Measurements from ENCODE around the gene MACROD2. TPM values are rescaled to one million over a fixed set of nuclear protein-coding genes. Genes with fewer than 3 reads are reported as not detected.
"Not testable (repeated sequence)": the region's sequence is repeated elsewhere in the genome, so short reads cannot be mapped to it uniquely, and the experiment has no call there.

MACROD2 gene
- polyA plus RNA-seq (2012; ENCODE audit: low read depth, missing spikeins): 1.0 TPM

DNA sequence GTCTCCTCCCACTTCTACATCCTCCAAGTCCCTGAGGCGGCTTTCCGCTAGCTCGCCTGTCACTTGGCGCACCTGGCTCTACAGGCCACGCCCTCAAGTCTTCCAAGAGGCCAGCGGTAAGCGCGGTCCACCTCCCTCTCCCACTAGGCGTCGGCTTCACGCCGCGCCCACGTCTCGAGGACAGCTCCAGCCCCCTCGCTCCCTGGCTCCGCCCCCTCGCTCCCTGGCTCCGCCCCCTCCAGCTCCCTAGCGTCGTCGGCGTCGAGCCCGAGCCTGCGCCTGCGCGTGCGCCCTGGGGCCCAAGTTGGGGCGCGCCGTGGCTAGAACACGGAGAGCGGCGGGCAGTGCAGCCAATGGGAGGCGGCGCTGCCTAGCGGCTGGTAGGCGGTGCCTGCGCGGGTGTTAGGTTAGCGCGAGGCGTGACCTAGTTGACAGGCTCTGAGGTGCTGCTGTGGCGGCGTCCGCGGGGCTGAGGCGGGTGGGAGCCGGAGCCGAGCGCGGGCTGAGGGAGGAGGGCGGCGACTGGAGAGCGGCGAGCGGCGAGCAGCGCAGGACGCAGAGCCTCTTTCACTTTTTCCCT, at the start of gene MACROD2:
TSS of gene MACROD2 (plus strand) at position 431 of the 580 bp plus-strand sequence.
- no peak for FAIRE-seq
- TF ChIP-seq SPI1 (IDR thresholded peaks at IDR 0.05; ENCODE audit: low read depth, low read length): no peak
- TF ChIP-seq PAX5 (IDR thresholded peaks at IDR 0.05; ENCODE audit: insufficient read depth, low read length, severe bottlenecking): no peak

DNA sequence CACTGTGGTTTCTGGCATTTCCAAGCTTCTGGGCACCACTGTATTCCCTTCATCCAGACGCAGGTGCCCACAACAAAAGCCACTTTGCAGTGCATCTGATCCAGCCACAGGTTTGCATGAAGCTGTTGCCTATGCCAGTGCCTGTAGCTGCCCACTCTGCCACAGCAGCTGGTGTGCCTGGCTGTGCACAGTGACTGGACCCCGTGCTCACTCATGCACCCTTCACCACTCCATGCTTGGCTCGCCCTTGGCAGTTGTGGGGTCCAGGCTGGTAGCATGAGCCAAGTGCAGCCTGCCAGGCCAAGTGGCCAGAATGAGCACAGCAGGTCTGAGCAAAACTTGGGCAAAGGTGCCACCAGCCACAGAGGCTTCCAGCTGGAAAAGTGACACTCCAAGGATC, 47.6 kb upstream of the MACROD2 start:
- DNase-seq (ENCODE audit: insufficient read length, low spot score) (no peak), FAIRE-seq (no peak)
- TF ChIP-seq PAX5 (IDR thresholded peaks at IDR 0.05; ENCODE audit: insufficient read depth, low read length, severe bottlenecking) (no peak), POU2F2 (IDR thresholded peaks at IDR 0.05; ENCODE audit: low read depth, low read length) (no peak), POLR2A (IDR thresholded peaks at IDR 0.05; ENCODE audit: low read depth, low read length) (no peak), POLR2AphosphoS5 (IDR thresholded peaks at IDR 0.05; ENCODE audit: low read depth, low read length) (no peak), TAF1 (IDR thresholded peaks at IDR 0.05; ENCODE audit: low read depth, low read length) (no peak), SPI1 (IDR thresholded peaks at IDR 0.05; ENCODE audit: low read depth, low read length) (no peak)

More for the DNA sequence above, at the start of gene MACROD2:
- no peak for DNase-seq (ENCODE audit: insufficient read length, low spot score)

- DNase-seq (ENCODE audit: insufficient read length, low spot score) (no peak), FAIRE-seq (no peak)
- TF ChIP-seq TAF1 (IDR thresholded peaks at IDR 0.05; ENCODE audit: low read depth, low read length) (no peak), POU2F2 (IDR thresholded peaks at IDR 0.05; ENCODE audit: low read depth, low read length) (no peak)
Measured at GRCh38 chr20:13953227-13953626, 42.1 kb upstream of the MACROD2 start.

- TF ChIP-seq SPI1 (IDR thresholded peaks at IDR 0.05; ENCODE audit: low read depth, low read length) (no peak), POU2F2 (IDR thresholded peaks at IDR 0.05; ENCODE audit: low read depth, low read length) (no peak), PAX5 (IDR thresholded peaks at IDR 0.05; ENCODE audit: insufficient read depth, low read length, severe bottlenecking) (no peak)
- no peak for FAIRE-seq
- DNase-seq (ENCODE audit: insufficient read length, low spot score): no peak
Measured at GRCh38 chr20:13960119-13960518, 35.2 kb upstream of the MACROD2 start.

DNA sequence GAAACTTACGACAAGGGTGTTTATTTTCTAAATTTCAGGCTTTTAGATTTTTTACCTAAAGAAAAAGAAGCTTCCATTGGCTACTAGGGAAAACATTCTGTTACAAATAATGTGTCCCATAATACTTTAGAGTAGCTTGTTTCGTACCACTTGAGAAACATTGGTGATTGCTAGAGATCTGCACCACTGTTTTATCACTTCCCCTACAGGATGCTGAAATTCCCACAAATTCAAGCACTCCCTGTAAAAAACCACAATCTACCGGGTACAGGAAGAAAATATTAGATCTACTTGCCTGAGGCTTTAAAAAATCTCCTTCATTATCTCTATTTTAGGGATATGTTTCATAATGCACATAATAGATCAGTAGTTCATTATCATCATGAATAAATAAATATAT, 34.8 kb upstream of the MACROD2 start:
- DNase-seq (ENCODE audit: insufficient read length, low spot score): no peak
- TF ChIP-seq POLR2A (IDR thresholded peaks at IDR 0.05; ENCODE audit: low read depth, low read length): no peak
- no peak for TF ChIP-seq TAF1 (IDR thresholded peaks at IDR 0.05; ENCODE audit: low read depth, low read length)
- no peak for TF ChIP-seq POLR2AphosphoS5 (IDR thresholded peaks at IDR 0.05; ENCODE audit: low read depth, low read length)
- no peak for TF ChIP-seq SPI1 (IDR thresholded peaks at IDR 0.05; ENCODE audit: low read depth, low read length)
- no peak for FAIRE-seq

- DNase-seq (ENCODE audit: insufficient read length, low spot score) (no peak), FAIRE-seq (no peak)
- TF ChIP-seq POLR2AphosphoS5 (IDR thresholded peaks at IDR 0.05; ENCODE audit: low read depth, low read length) (no peak), POU2F2 (IDR thresholded peaks at IDR 0.05; ENCODE audit: low read depth, low read length) (no peak), TAF1 (IDR thresholded peaks at IDR 0.05; ENCODE audit: low read depth, low read length) (no peak), SPI1 (IDR thresholded peaks at IDR 0.05; ENCODE audit: low read depth, low read length) (no peak), PAX5 (IDR thresholded peaks at IDR 0.05; ENCODE audit: insufficient read depth, low read length, severe bottlenecking) (no peak), POLR2A (IDR thresholded peaks at IDR 0.05; ENCODE audit: low read depth, low read length) (no peak)
Measured at GRCh38 chr20:13984211-13984610, 11.1 kb upstream of the MACROD2 start.

DNA sequence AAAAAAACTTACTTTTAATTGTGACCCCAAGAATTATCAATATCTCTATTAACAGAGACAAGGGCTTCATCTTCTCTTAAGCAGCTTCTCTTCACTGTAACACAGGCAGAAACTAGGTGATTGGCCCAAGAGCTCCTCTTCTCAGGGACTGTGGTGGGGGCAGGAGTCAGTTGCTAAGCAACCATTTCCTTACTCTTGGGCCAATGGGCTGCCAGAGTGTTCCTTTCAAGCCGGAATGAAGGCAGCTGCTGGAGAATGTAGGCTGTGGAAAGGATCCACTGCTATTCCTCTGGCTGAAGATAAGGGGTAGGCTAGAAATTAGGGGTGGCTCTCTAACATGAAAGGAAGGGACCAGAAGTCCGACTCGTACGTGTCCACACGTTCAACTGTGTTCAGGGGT, 4.9 kb upstream of the MACROD2 start, which contains the start of gene SEL1L2:
TSS of gene SEL1L2 (minus strand) at position 150 of the 400 bp plus-strand sequence. CDS start at position 70, 80 bp downstream.
- no peak for FAIRE-seq
- no peak for DNase-seq (ENCODE audit: insufficient read length, low spot score)
- TF ChIP-seq PAX5 (IDR thresholded peaks at IDR 0.05; ENCODE audit: insufficient read depth, low read length, severe bottlenecking): no peak
- no peak for TF ChIP-seq POLR2AphosphoS5 (IDR thresholded peaks at IDR 0.05; ENCODE audit: low read depth, low read length)
- no peak for TF ChIP-seq POLR2A (IDR thresholded peaks at IDR 0.05; ENCODE audit: low read depth, low read length)
- TF ChIP-seq SPI1 (IDR thresholded peaks at IDR 0.05; ENCODE audit: low read depth, low read length): no peak

DNA sequence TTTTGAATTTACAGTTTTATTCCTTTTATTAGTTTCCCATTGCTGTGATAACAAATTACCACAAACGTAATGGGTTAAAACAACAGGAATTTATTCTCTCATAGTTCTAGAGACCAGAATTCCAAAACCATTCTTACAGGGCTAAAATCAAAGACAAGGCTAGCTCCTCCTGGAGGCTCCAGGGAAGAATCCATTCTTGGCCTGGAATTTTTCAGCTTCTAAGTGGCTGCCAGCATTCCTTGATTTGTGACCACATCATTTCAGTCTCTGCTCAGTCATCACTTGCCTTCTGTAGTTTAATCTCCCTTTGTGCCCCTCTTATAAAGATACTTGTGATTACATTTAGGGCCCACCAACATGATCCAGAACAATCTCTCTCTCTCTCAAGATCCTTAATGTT, 4.0 kb upstream of the MACROD2 start:
- FAIRE-seq (no peak), DNase-seq (ENCODE audit: insufficient read length, low spot score) (no peak)
- no peak for TF ChIP-seq POU2F2 (IDR thresholded peaks at IDR 0.05; ENCODE audit: low read depth, low read length)
- TF ChIP-seq TAF1 (IDR thresholded peaks at IDR 0.05; ENCODE audit: low read depth, low read length): no peak

DNA sequence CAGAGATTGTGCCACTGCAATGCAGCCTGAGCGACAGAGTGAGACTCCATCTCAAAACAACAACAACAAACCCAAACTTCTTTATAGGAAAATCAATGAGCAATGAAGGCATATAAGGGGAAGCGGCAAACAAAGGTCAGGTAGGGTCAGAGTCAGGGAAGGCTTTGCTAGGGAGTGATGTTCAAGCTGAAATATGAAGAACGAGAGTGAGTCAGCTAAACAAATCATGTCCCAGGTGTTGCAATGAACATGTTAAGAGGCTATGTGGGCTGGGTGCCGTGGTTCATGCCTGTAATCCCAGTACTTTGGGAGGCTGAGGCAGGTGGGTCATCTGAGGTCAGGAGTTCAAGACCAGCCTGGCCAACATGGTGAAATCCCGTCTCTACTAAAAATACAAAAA, 3.4 kb upstream of the MACROD2 start:
- DNase-seq (ENCODE audit: insufficient read length, low spot score); FAIRE-seq: not testable (repeated sequence)

DNA sequence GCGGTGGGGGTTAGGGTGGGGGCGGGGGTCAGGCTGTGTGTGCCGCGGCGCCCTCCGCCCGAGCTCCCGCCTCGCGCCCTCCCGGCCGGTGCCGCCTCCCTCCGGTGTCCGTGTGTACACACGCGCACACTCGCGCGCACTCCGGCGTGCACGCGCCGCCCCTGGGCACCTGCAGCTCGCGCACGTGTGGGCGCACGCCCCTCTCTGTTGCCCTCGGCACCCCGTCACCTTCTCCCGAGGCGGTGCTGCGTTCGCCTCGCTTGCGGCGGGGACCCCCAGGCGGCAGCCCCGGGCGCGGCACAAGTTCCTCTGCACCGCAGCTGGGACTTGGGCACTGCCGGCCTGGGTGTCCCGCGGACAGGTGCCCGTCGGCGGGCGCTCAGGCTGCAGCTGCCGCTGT, 525 bp downstream of the MACROD2 start:
- FAIRE-seq (no peak), DNase-seq (ENCODE audit: insufficient read length, low spot score) (no peak)
- TF ChIP-seq PAX5 (IDR thresholded peaks at IDR 0.05; ENCODE audit: insufficient read depth, low read length, severe bottlenecking): no peak
- TF ChIP-seq POLR2AphosphoS5 (IDR thresholded peaks at IDR 0.05; ENCODE audit: low read depth, low read length): no peak
- TF ChIP-seq SPI1 (IDR thresholded peaks at IDR 0.05; ENCODE audit: low read depth, low read length): no peak
- TF ChIP-seq POLR2A (IDR thresholded peaks at IDR 0.05; ENCODE audit: low read depth, low read length): no peak
- TF ChIP-seq POU2F2 (IDR thresholded peaks at IDR 0.05; ENCODE audit: low read depth, low read length): no peak

- no peak for DNase-seq (ENCODE audit: insufficient read length, low spot score)
Measured at GRCh38 chr20:13996265-13996664, 949 bp downstream of the MACROD2 start.

More at GRCh38 chr20:13996265-13996664, 949 bp downstream of the MACROD2 start:
- TF ChIP-seq SPI1 (IDR thresholded peaks at IDR 0.05; ENCODE audit: low read depth, low read length) (no peak), POU2F2 (IDR thresholded peaks at IDR 0.05; ENCODE audit: low read depth, low read length) (no peak), TAF1 (IDR thresholded peaks at IDR 0.05; ENCODE audit: low read depth, low read length) (no peak), POLR2A (IDR thresholded peaks at IDR 0.05; ENCODE audit: low read depth, low read length) (no peak), PAX5 (IDR thresholded peaks at IDR 0.05; ENCODE audit: insufficient read depth, low read length, severe bottlenecking) (no peak), POLR2AphosphoS5 (IDR thresholded peaks at IDR 0.05; ENCODE audit: low read depth, low read length) (no peak)
- FAIRE-seq: no peak
